ENCODE results near the gene DNAJC9. TPM values are rescaled to one million over a fixed set of nuclear protein-coding genes. Genes with fewer than 3 reads are reported as not detected.

The DNAJC9 gene
- total and polyA plus RNA-seq, 10 donors = 12.1 to 34.8 (median 20.7) TPM

- DNase-seq = no peak
- intact Hi-C loops (cut with DNase I; ENCODE audit: low total_unique reads) = no loop called here
- TF ChIP-seq CTCF (IDR thresholded peaks at IDR 0.05 in 8 of 11, conservative IDR thresholded peaks at IDR 0.05 in 3 of 11) = no peak
- TF ChIP-seq POLR2AphosphoS5 (IDR thresholded peaks at IDR 0.05) = no peak
- TF ChIP-seq POLR2A (IDR thresholded peaks at IDR 0.05) = no peak
- Histone ChIP-seq H3K27me3 (replicated peaks in 1 of 7) (no peaks in the 10 kb centered on the region), H3K4me3 (no peak overlapping the region), H3K36me3 (peaks cover 0 to 5% (median 0%) of the 10 kb centered on the region in 6 donors), H3K27ac (no peak overlapping the region), H3K4me1 (no peaks in the 10 kb centered on the region), H3K9me3 (peaks cover 0 to 12% (median 9%) of the 10 kb centered on the region in 8 donors)
- WGBS, 5 donors = 77 to 98% (median 85%) methylated on average over 1 of the region's 1 CpG
Observed at GRCh38 chr10:73287441-73287840, 40.4 kb upstream of the DNAJC9 start.

GRCh38 chr10:73281097-73281496, 34.0 kb upstream of the DNAJC9 start:
- Histone ChIP-seq H3K27ac (no peak overlapping the region), H3K4me3 (no peak overlapping the region), H3K36me3 (no peaks in the 10 kb centered on the region), H3K4me1 (no peaks in the 10 kb centered on the region), H3K9me3 (peaks cover 0 to 6% (median 0%) of the 10 kb centered on the region in 8 donors), H3K27me3 (replicated peaks in 1 of 7) (no peaks in the 10 kb centered on the region)
- 85 to 94% (median 92%) methylated on average over 3 of the region's 3 CpGs for whole genome bisulfite sequencing, 5 donors
- no peak for DNase-seq
- TF ChIP-seq POLR2A (IDR thresholded peaks at IDR 0.05) (no peak), CTCF (IDR thresholded peaks at IDR 0.05 in 8 of 11, conservative IDR thresholded peaks at IDR 0.05 in 3 of 11) (no peak), POLR2AphosphoS5 (IDR thresholded peaks at IDR 0.05) (no peak)
- intact Hi-C loops (cut with DNase I; ENCODE audit: low total_unique reads) = no loop called here

GRCh38 chr10:73264423-73264822, 17.4 kb upstream of the DNAJC9 start:
- Histone ChIP-seq H3K4me3 (no peak overlapping the region), H3K27ac (no peak overlapping the region), H3K4me1 (peaks cover 0 to 6% (median 0%) of the 10 kb centered on the region in 6 donors), H3K36me3 (no peaks in the 10 kb centered on the region), H3K9me3 (peaks cover 0 to 8% (median 2%) of the 10 kb centered on the region in 8 donors), H3K27me3 (replicated peaks in 1 of 7) (no peaks in the 10 kb centered on the region)
- DNase-seq = no peak
- intact Hi-C loops (cut with DNase I; ENCODE audit: low total_unique reads) = loop anchor here (10.0 kb wide), 1 partner anchor 380 kb away; the partner anchor contains the start of gene MYOZ1
- 87 to 93% (median 89%) methylated on average over 2 of the region's 2 CpGs for WGBS, 5 donors
- TF ChIP-seq CTCF (IDR thresholded peaks at IDR 0.05 in 8 of 11, conservative IDR thresholded peaks at IDR 0.05 in 3 of 11) = no peak
- no peak for TF ChIP-seq POLR2A (IDR thresholded peaks at IDR 0.05)
- no peak for TF ChIP-seq POLR2AphosphoS5 (IDR thresholded peaks at IDR 0.05)

- WGBS, 5 donors = 48 to 59% (median 58%) methylated on average over 1 of the region's 1 CpG
- TF ChIP-seq POLR2A (IDR thresholded peaks at IDR 0.05) (no peak), CTCF (IDR thresholded peaks at IDR 0.05 in 8 of 11, conservative IDR thresholded peaks at IDR 0.05 in 3 of 11) (peak in 6 of 11 experiments; percentile 19 to 40 (median 30)), POLR2AphosphoS5 (IDR thresholded peaks at IDR 0.05) (no peak)
- Histone ChIP-seq H3K4me3 (no peak overlapping the region), H3K4me1 (peaks cover 0 to 6% (median 0%) of the 10 kb centered on the region in 6 donors), H3K36me3 (no peaks in the 10 kb centered on the region), H3K27ac (no peak overlapping the region), H3K9me3 (peaks cover 0 to 14% (median 8%) of the 10 kb centered on the region in 8 donors), H3K27me3 (replicated peaks in 1 of 7) (no peaks in the 10 kb centered on the region)
- intact Hi-C loops (cut with DNase I; ENCODE audit: low total_unique reads) = loop anchor here (10.0 kb wide), 1 partner anchor 381 kb away; the partner anchor contains the start of gene MYOZ1
- DNase-seq = no peak
Observed at GRCh38 chr10:73263693-73264347, 16.8 kb upstream of the DNAJC9 start.
